ENCODE data around the gene DNAI7.

DNAI7 gene

GRCh38 chr12:25186038-25186787, 8.7 kb downstream of the DNAI7 start:
- no peak for DNase-seq (ENCODE audit: low read depth, low spot score)

- DNase-seq (ENCODE audit: low read depth, low spot score), result no peak
Observed at GRCh38 chr12:25184132-25184531, 10.8 kb downstream of the DNAI7 start.

GRCh38 chr12:25182765-25183164, 12.2 kb downstream of the DNAI7 start:
- DNase-seq (ENCODE audit: low read depth, low spot score), result no peak

GRCh38 chr12:25162866-25163265, 32.1 kb downstream of the DNAI7 start:
- no peak for DNase-seq (ENCODE audit: low read depth, low spot score)

GRCh38 chr12:25156061-25156460, 38.9 kb downstream of the DNAI7 start:
- DNase-seq (ENCODE audit: low read depth, low spot score), result no peak

- no peak for DNase-seq (ENCODE audit: low read depth, low spot score)
Observed at GRCh38 chr12:25155022-25155576, 39.9 kb downstream of the DNAI7 start.

- DNase-seq (ENCODE audit: low read depth, low spot score), result no peak
Observed at GRCh38 chr12:25152055-25152454, 42.9 kb downstream of the DNAI7 start.

- no peak for DNase-seq (ENCODE audit: low read depth, low spot score)
Observed at GRCh38 chr12:25151476-25151875, 43.5 kb downstream of the DNAI7 start.

GRCh38 chr12:25146686-25147085, 48.3 kb downstream of the DNAI7 start:
- DNase-seq (ENCODE audit: low read depth, low spot score), result no peak

- DNase-seq (ENCODE audit: low read depth, low spot score), result no peak
Observed at GRCh38 chr12:25135531-25136154, 59.3 kb downstream of the DNAI7 start.

- DNase-seq (ENCODE audit: low read depth, low spot score), result no peak
Observed at GRCh38 chr12:25131270-25131669, 63.7 kb downstream of the DNAI7 start.

GRCh38 chr12:25130741-25131188, 64.2 kb downstream of the DNAI7 start:
- DNase-seq (ENCODE audit: low read depth, low spot score), result no peak

- no peak for DNase-seq (ENCODE audit: low read depth, low spot score)
Observed at GRCh38 chr12:25126746-25127145, 68.2 kb downstream of the DNAI7 start.

- no peak for DNase-seq (ENCODE audit: low read depth, low spot score)
Observed at GRCh38 chr12:25126101-25126500, 68.9 kb downstream of the DNAI7 start.

- DNase-seq (ENCODE audit: low read depth, low spot score), result no peak
Observed at GRCh38 chr12:25124493-25124892, 70.5 kb downstream of the DNAI7 start.

- DNase-seq (ENCODE audit: low read depth, low spot score), result no peak
Observed at GRCh38 chr12:25123126-25123525, 71.8 kb downstream of the DNAI7 start.

GRCh38 chr12:25121916-25122315, 73.0 kb downstream of the DNAI7 start:
- no peak for DNase-seq (ENCODE audit: low read depth, low spot score)

- DNase-seq (ENCODE audit: low read depth, low spot score), result no peak
Observed at GRCh38 chr12:25121110-25121509, 73.8 kb downstream of the DNAI7 start.

- no peak for DNase-seq (ENCODE audit: low read depth, low spot score)
Observed at GRCh38 chr12:25119020-25119419, 75.9 kb downstream of the DNAI7 start.

- DNase-seq (ENCODE audit: low read depth, low spot score), result no peak
Observed at GRCh38 chr12:25115677-25116076, 79.3 kb downstream of the DNAI7 start.

GRCh38 chr12:25113651-25114050, 81.3 kb downstream of the DNAI7 start:
- no peak for DNase-seq (ENCODE audit: low read depth, low spot score)

GRCh38 chr12:25110260-25110659, 84.7 kb downstream of the DNAI7 start:
- no peak for DNase-seq (ENCODE audit: low read depth, low spot score)

GRCh38 chr12:25107920-25108319, 87.0 kb downstream of the DNAI7 start:
- DNase-seq (ENCODE audit: low read depth, low spot score), result no peak
